Nephron progenitor cell (in vitro differentiated cells): Measurements from ENCODE around the gene TNFSF15.

Experiments used
- DNase-seq: peaks from one replicate; pipeline ENCODE4 v3.0.0; 2021
- H3K27ac Mint-ChIP-seq: 2 replicates; pipeline ENCODE4 v1.8.0; 2021; ENCODE audit warnings: mild to moderate bottlenecking, moderate library complexity, mixed read lengths
- H3K27me3 Mint-ChIP-seq: 2 replicates; pipeline ENCODE4 v1.8.0; 2021; ENCODE audit warnings: mild to moderate bottlenecking, low read depth, mixed read lengths; ENCODE audit not compliant: poor library complexity
- H3K36me3 Mint-ChIP-seq: 2 replicates; pipeline ENCODE4 v1.8.0; 2021; ENCODE audit warnings: low read depth, mixed read lengths
- H3K4me1 Mint-ChIP-seq: 2 replicates; pipeline ENCODE4 v1.8.0; 2021; ENCODE audit warnings: mixed read lengths
- H3K4me3 Mint-ChIP-seq: 2 replicates; pipeline ENCODE4 v1.8.0; 2021; ENCODE audit warnings: mild to moderate bottlenecking, moderate library complexity, mixed read lengths
- H3K9me3 Mint-ChIP-seq: 2 replicates; pipeline ENCODE4 v1.8.0; 2021; ENCODE audit warnings: mild to moderate bottlenecking, moderate library complexity, mixed read lengths
- CTCF ChIP-seq: fragments of 200-600 bp; sonication (generic); IDR thresholded peaks from 2 replicates; pipeline ENCODE4 v1.5.0; 2021; ENCODE audit warnings: antibody characterized with exemption

TNFSF15 gene

GRCh38 chr9:114810614-114811013 is 4.8 kb upstream of the TNFSF15 start:
- no peak for TF ChIP-seq CTCF
- peaks cover 15% of the 10 kb centered on the region for H3K27me3 Mint-ChIP-seq

GRCh38 chr9:114806526-114806900 is 674 bp upstream of the TNFSF15 start:
- TF ChIP-seq CTCF = no peak
- peaks cover 14% of the 10 kb centered on the region for H3K27me3 Mint-ChIP-seq
- H3K27ac Mint-ChIP-seq = no peak overlapping the region
- peaks cover 37% of the 10 kb centered on the region for H3K4me1 Mint-ChIP-seq
- no peaks in the 10 kb centered on the region for H3K36me3 Mint-ChIP-seq
- DNase-seq = no peak
- no peak overlapping the region for H3K4me3 Mint-ChIP-seq
- no peaks in the 10 kb centered on the region for H3K9me3 Mint-ChIP-seq

More at GRCh38 chr9:114810614-114811013, 4.8 kb upstream of the TNFSF15 start:
- Mint-ChIP-seq H3K9me3 (no peaks in the 10 kb centered on the region), H3K4me3 (no peak overlapping the region), H3K4me1 (peaks cover 12% of the 10 kb centered on the region), H3K36me3 (no peaks in the 10 kb centered on the region), H3K27ac (no peak overlapping the region)
- DNase-seq = no peak

GRCh38 chr9:114804505-114804904 is 1.3 kb downstream of the TNFSF15 start:
- no peak for TF ChIP-seq CTCF
- DNase-seq = no peak
- H3K9me3 Mint-ChIP-seq = no peaks in the 10 kb centered on the region
- no peak overlapping the region for H3K4me3 Mint-ChIP-seq
- H3K4me1 Mint-ChIP-seq = peaks cover 43% of the 10 kb centered on the region
- H3K27me3 Mint-ChIP-seq = peaks cover 18% of the 10 kb centered on the region
- no peak overlapping the region for H3K27ac Mint-ChIP-seq
- H3K36me3 Mint-ChIP-seq = no peaks in the 10 kb centered on the region

GRCh38 chr9:114803479-114804265 is 2.2 kb downstream of the TNFSF15 start:
- H3K27ac Mint-ChIP-seq = peak overlapping the region; percentile 14
- peaks cover 51% of the 10 kb centered on the region for H3K4me1 Mint-ChIP-seq
- H3K9me3 Mint-ChIP-seq = no peaks in the 10 kb centered on the region
- no peaks in the 10 kb centered on the region for H3K36me3 Mint-ChIP-seq
- DNase-seq = no peak
- TF ChIP-seq CTCF = no peak
- H3K27me3 Mint-ChIP-seq = peaks cover 19% of the 10 kb centered on the region
- no peak overlapping the region for H3K4me3 Mint-ChIP-seq

DNA sequence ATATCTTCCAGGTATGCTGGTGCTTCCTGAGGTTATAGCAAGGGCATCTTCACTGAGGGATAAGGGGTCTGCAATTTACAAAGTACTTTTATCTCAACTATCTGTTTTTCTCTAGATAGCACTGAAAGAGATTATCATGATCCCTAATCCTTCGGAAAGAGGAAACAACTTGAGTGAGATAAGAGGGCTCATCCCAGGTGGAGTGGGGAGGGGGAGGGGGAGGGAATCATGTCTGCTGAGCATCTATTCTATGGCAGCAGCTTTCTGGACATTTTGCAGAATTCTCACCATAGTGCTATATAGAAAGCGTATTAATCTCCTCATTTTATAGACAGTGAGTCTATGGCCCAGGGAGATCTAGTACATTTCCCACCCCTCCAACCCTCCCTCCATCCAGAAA is 5.9 kb downstream of the TNFSF15 start:
- no peak overlapping the region for H3K27ac Mint-ChIP-seq
- peaks cover 37% of the 10 kb centered on the region for H3K4me1 Mint-ChIP-seq
- DNase-seq = no peak
- no peaks in the 10 kb centered on the region for H3K9me3 Mint-ChIP-seq
- no peaks in the 10 kb centered on the region for H3K36me3 Mint-ChIP-seq
- peaks cover 29% of the 10 kb centered on the region for H3K27me3 Mint-ChIP-seq
- H3K4me3 Mint-ChIP-seq = no peak overlapping the region
- TF ChIP-seq CTCF = no peak

DNA sequence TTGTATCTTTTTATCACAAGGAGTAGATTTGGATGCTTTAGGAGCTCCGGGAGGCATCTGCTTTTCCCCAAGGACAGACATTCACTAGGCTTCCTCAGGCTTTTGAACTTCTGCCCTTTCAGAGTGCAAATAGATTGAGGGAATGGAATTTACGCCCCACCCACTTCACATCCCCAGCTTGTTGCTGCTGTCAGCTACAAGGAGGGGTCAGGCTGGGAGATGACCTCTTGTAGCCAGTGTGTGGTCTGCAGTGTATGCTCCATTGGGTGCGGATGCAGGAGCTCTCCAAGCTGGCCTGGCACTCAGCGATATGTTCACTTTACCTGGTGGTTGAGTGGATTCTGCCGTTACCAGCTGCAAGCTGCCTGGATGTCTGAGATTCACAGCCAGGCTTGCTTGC is 6.4 kb downstream of the TNFSF15 start:
- peaks cover 32% of the 10 kb centered on the region for H3K4me1 Mint-ChIP-seq
- peak; percentile 67 for DNase-seq
- H3K27me3 Mint-ChIP-seq = peaks cover 29% of the 10 kb centered on the region
- no peaks in the 10 kb centered on the region for H3K9me3 Mint-ChIP-seq
- no peak overlapping the region for H3K4me3 Mint-ChIP-seq
- no peaks in the 10 kb centered on the region for H3K36me3 Mint-ChIP-seq
- H3K27ac Mint-ChIP-seq = no peak overlapping the region
- TF ChIP-seq CTCF = no peak
